Esophagus muscularis mucosa (tissue), 3 donors: ENCODE data around the gene SFTPA2.
"Not testable (repeated sequence)": the region's sequence is repeated elsewhere in the genome, so short reads cannot be mapped to it uniquely, and the experiment has no call there.

Experiments
- POLR2A ChIP-seq: fragments of 450-650 bp; IDR thresholded peaks from one replicate; pipeline ENCODE4 v1.6.1; 2017; ENCODE audit warnings: antibody characterized with exemption, moderate library complexity, mild to moderate bottlenecking, low read depth
- TF ChIP-seq, protein P1 (sequence below), 3 experiments: fragments of 200-600 bp in 2 of 3; fragments of 450-650 bp in 1 of 3; sonication (generic) in 2 of 3; IDR thresholded peaks; one replicate each; pipeline ENCODE4 v1.5.1; 2017 to 2019; ENCODE audit warnings: antibody characterized with exemption in 3 of 3, mild to moderate bottlenecking in 2 of 3, moderate library complexity in 1 of 3

GRCh38 chr10:79544926-79545659 lies 15.1 kb downstream of the SFTPA2 start:
- TF ChIP-seq POLR2A: not testable (repeated sequence)
- TF ChIP-seq, protein P1, sequence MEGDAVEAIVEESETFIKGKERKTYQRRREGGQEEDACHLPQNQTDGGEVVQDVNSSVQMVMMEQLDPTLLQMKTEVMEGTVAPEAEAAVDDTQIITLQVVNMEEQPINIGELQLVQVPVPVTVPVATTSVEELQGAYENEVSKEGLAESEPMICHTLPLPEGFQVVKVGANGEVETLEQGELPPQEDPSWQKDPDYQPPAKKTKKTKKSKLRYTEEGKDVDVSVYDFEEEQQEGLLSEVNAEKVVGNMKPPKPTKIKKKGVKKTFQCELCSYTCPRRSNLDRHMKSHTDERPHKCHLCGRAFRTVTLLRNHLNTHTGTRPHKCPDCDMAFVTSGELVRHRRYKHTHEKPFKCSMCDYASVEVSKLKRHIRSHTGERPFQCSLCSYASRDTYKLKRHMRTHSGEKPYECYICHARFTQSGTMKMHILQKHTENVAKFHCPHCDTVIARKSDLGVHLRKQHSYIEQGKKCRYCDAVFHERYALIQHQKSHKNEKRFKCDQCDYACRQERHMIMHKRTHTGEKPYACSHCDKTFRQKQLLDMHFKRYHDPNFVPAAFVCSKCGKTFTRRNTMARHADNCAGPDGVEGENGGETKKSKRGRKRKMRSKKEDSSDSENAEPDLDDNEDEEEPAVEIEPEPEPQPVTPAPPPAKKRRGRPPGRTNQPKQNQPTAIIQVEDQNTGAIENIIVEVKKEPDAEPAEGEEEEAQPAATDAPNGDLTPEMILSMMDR (IDR thresholded peaks at IDR 0.05): not testable (repeated sequence)
